Esophagus squamous epithelium (tissue), 5 donors: ENCODE results near the gene NOS1. TPM values are rescaled to one million over a fixed set of nuclear protein-coding genes. Genes with fewer than 3 reads are reported as not detected.

ENCODE experiments used
- DNase-seq: peaks from one replicate; lab custom pipeline; 2025; lab: John Stamatoyannopoulos, UW
- H3K27ac ChIP-seq, 4 donors: fragments of 200-600 bp; sonication (generic); one replicate each; pipeline ENCODE4 v1.5.1; 2016 to 2019; ENCODE audit warnings: mild to moderate bottlenecking in 1 of 4
- H3K27me3 ChIP-seq, 4 donors: fragments of 200-600 bp; sonication (generic); 1 replicate in 3 of 4; 2 replicates in 1 of 4; pipeline versions ENCODE4 v1.5.1 to v1.6.0; 2017 to 2021; ENCODE audit warnings: antibody characterized with exemption in 1 of 4
- H3K36me3 ChIP-seq, 3 donors: fragments of 200-600 bp; sonication (generic); one replicate each; pipeline ENCODE4 v1.5.1; 2016 to 2019
- H3K4me1 ChIP-seq, 3 donors: fragments of 200-600 bp; sonication (generic); one replicate each; pipeline ENCODE4 v1.5.1; 2017 to 2019
- H3K4me3 ChIP-seq, 4 donors: fragments of 200-600 bp; sonication (generic); 1 replicate in 3 of 4; 2 replicates in 1 of 4; pipeline ENCODE4 v1.5.1; 2016 to 2019; ENCODE audit warnings: mild to moderate bottlenecking in 2 of 4, moderate library complexity in 1 of 4
- H3K9me3 ChIP-seq, 3 donors: fragments of 200-600 bp; sonication (generic); one replicate each; pipeline ENCODE4 v1.5.1; 2016 to 2019
- POLR2A ChIP-seq, 4 donors: fragments of 450-650 bp; IDR thresholded peaks; one replicate each; pipeline ENCODE4 v1.6.1; 2017; ENCODE audit warnings: antibody characterized with exemption in 4 of 4, mild to moderate bottlenecking in 4 of 4, moderate library complexity in 3 of 4
- WGBS, 2 donors: methylation state at CpG; one replicate each; pipeline ENCODE4 v1.1.5; 2018; 5-methylcytosine and 5-hydroxymethylcytosine counted together
- intact Hi-C: fragments of 100-400 bp; cut with DNase I; formaldehyde crosslinking; loops from one replicate; pipeline ENCODE4 v1.15.0; 2022
- total RNA-seq, 4 donors: library from RNA; depleted of rRNA; stranded (reverse); fragments of >200 nt; gene quantifications; one replicate each; pipeline ENCODE4 v1.1.0, GENCODE V29; 2016
- TF ChIP-seq, protein P1 (sequence below), 6 experiments: fragments of 450-650 bp in 4 of 6; fragments of 200-600 bp in 2 of 6; sonication (generic) in 2 of 6; IDR thresholded peaks; one replicate each; pipeline ENCODE4 v1.5.1; 2016 to 2019; ENCODE audit warnings: antibody characterized with exemption in 6 of 6, mild to moderate bottlenecking in 4 of 6, moderate library complexity in 4 of 6
- donor health status: DM: yes; HTN: yes; CAD: no.

The NOS1 gene
- total RNA-seq, 4 donors from 2014 or later: 0.49 to 1.9 (median 1.5) TPM

DNA sequence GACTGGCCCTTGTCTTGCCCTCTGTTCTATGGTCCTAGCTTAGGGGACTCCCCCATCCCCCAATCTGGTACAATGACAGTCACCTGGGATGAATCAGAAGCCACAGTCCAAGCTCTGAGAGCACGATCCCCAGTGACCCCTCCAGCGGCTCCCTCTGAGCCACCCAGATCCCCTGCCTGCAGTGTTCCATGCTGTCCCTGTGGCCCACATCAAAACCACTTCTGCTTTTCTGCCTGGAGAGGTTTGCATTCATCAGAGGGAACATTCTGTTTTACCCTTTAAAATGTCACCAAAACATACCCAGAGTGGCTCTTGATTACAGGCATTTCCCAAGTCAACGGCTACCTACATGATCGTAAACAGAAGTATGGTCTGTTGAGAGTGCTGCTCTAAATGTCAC is 47.5 kb downstream of the NOS1 start:
- TF ChIP-seq POLR2A (IDR thresholded peaks at IDR 0.05): no peak
- TF ChIP-seq, protein P1, sequence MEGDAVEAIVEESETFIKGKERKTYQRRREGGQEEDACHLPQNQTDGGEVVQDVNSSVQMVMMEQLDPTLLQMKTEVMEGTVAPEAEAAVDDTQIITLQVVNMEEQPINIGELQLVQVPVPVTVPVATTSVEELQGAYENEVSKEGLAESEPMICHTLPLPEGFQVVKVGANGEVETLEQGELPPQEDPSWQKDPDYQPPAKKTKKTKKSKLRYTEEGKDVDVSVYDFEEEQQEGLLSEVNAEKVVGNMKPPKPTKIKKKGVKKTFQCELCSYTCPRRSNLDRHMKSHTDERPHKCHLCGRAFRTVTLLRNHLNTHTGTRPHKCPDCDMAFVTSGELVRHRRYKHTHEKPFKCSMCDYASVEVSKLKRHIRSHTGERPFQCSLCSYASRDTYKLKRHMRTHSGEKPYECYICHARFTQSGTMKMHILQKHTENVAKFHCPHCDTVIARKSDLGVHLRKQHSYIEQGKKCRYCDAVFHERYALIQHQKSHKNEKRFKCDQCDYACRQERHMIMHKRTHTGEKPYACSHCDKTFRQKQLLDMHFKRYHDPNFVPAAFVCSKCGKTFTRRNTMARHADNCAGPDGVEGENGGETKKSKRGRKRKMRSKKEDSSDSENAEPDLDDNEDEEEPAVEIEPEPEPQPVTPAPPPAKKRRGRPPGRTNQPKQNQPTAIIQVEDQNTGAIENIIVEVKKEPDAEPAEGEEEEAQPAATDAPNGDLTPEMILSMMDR (IDR thresholded peaks at IDR 0.05): no peak
- intact Hi-C loops: no loop called here

DNA sequence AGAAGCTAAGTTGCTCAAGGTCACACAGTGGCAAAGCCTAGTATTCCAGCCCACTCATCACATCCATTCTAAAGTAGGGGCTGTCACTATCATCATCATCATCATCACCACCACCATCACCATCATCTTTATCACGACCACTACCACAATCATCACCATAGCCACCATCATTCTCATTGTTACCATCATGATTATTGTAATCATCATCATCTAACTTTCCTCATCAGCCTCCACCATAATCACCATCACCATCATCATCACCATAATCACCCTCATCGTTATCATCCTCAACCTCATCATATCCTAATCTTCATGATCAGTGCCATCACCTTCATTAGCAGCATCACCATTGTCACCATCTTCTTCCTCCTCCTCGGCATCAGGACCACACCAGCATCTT is 48.7 kb downstream of the NOS1 start:
- Histone ChIP-seq H3K27me3 (peaks cover 0 to 4% (median 0%) of the 10 kb centered on the region in 4 donors), H3K4me1 (no peaks in the 10 kb centered on the region), H3K9me3 (no peaks in the 10 kb centered on the region), H3K4me3 (no peak overlapping the region), H3K27ac (no peak overlapping the region), H3K36me3 (no peaks in the 10 kb centered on the region)
- intact Hi-C loops: no loop called here
- DNase-seq: no peak
- TF ChIP-seq POLR2A (IDR thresholded peaks at IDR 0.05): no peak
- TF ChIP-seq, protein P1 (IDR thresholded peaks at IDR 0.05): no peak
- 79 to 83% methylated on average over 2 to 3 of the region's 3 CpGs for WGBS, 2 donors

More for the DNA sequence above, 47.5 kb downstream of the NOS1 start:
- Histone ChIP-seq H3K36me3 (no peaks in the 10 kb centered on the region), H3K27ac (no peak overlapping the region), H3K4me1 (no peaks in the 10 kb centered on the region), H3K4me3 (no peak overlapping the region), H3K27me3 (peaks cover 0 to 4% (median 0%) of the 10 kb centered on the region in 4 donors), H3K9me3 (no peaks in the 10 kb centered on the region)
- 54 to 79% methylated on average over 2 to 3 of the region's 4 CpGs for WGBS, 2 donors
- DNase-seq: no peak

DNA sequence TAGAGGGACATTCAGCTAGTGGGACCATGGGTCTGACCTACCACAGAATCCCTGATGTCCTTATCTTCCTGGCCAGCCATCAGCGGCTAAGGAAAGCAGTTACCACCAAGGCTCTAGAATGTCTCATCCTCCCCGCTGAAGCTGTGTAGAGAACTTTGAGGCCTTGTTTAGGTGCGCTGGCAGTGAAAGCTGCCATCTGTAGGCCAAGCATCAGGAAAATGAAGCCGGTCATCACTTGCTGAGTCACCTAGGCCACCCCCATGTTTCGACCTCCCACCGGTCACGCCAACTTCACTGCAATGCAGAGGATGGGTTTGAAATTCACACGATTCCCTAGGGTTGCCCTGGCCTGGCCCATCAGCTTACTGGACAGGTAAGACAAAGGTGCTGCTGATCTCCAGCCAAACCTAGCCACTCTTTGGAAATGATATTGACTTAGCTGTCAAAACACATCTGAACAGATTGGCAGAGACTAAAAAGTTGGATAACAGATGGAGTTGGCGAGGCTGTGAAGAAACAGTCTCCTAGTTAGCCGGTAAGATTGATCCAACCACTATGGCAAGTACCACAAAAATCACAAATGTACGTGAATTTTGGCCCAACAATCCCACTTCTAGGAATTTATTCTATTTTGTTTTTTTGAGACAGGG is 52.0 kb downstream of the NOS1 start:
- no peaks in the 10 kb centered on the region for H3K9me3 ChIP-seq
- intact Hi-C loops: no loop called here
- DNase-seq: no peak
- H3K36me3 ChIP-seq: no peaks in the 10 kb centered on the region
- H3K4me3 ChIP-seq: no peak overlapping the region
- no peaks in the 10 kb centered on the region for H3K4me1 ChIP-seq
- no peak overlapping the region for H3K27ac ChIP-seq
- no peaks in the 10 kb centered on the region for H3K27me3 ChIP-seq
- TF ChIP-seq, protein P1 (IDR thresholded peaks at IDR 0.05): no peak
- no peak for TF ChIP-seq POLR2A (IDR thresholded peaks at IDR 0.05)
- WGBS, 2 donors: 88 to 89% methylated on average over 5 to 9 of the region's 11 CpGs

DNA sequence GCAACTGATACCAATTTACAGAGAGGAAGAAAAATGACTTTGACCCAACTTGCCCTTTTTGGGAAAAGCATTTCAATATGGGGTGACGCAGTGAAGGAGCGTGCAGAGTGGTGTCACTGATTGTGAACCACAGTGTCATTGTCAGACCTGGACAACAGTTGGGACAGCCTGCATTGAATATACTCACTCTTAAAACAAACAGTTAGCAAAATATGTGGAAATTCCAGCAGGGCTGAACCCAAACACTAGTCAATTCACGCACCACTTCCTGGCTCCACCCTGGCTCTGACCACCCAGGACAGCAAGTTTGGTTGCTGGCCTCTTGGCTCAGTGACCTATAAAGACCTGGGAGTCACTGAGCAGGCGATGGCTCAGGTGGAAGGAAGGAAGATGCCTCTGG is 61.3 kb downstream of the NOS1 start:
- TF ChIP-seq, protein P1 (IDR thresholded peaks at IDR 0.05): no peak
- TF ChIP-seq POLR2A (IDR thresholded peaks at IDR 0.05): no peak
- peaks cover 0 to 9% (median 0%) of the 10 kb centered on the region in 4 donors for H3K27me3 ChIP-seq

DNA sequence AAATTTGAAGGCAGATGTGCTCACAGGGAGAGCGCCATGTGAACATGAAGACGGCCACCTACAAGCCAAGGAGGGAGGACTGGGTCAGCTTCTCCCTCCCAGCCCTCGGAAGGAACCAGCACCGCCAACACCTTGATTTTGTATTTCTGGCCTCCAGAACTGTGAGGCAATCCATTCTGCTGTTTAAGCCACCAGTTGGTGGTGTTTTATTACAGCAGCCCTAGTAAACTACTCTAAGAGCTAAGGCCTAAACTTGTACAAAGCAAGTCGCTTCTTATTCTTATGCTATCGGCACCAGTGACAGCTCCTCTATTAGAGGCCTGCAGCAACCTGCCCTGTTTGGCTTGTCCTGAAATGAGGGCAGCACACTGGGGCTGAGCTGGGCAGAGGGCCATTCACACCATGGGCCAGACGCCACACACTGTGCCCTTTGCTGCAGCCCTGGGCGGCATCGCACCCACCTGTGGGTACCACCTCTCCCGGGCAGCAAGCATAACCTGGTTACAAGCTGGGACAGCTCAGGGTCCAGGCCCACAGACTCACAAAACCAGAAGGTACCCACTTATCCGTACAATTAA is 62.7 kb downstream of the NOS1 start:
- Histone ChIP-seq H3K27me3 (peaks cover 0 to 17% (median 0%) of the 10 kb centered on the region in 4 donors), H3K9me3 (no peaks in the 10 kb centered on the region), H3K27ac (no peak overlapping the region), H3K4me3 (no peak overlapping the region), H3K36me3 (no peaks in the 10 kb centered on the region), H3K4me1 (no peaks in the 10 kb centered on the region)
- 52 to 62% methylated on average over 2 to 8 of the region's 11 CpGs for WGBS, 2 donors
- intact Hi-C loops: no loop called here
- TF ChIP-seq, protein P1 (IDR thresholded peaks at IDR 0.05): no peak
- TF ChIP-seq POLR2A (IDR thresholded peaks at IDR 0.05): no peak
- DNase-seq: no peak

More for the DNA sequence above, 61.3 kb downstream of the NOS1 start:
- 40 to 87% methylated on average over 3 to 4 of the region's 4 CpGs for WGBS, 2 donors
- intact Hi-C loops: no loop called here
- Histone ChIP-seq H3K4me1 (no peaks in the 10 kb centered on the region), H3K4me3 (no peak overlapping the region), H3K9me3 (no peaks in the 10 kb centered on the region), H3K27ac (no peak overlapping the region), H3K36me3 (no peaks in the 10 kb centered on the region)
- no peak for DNase-seq
